Spleen (tissue), 7 donors: ENCODE measurements around the gene ERH.

ENCODE experiments used
- POLR2A ChIP-seq, 3 donors: fragments of 450-650 bp; IDR thresholded peaks; one replicate each; pipeline ENCODE4 v1.5.1; 2017; ENCODE audit warnings: antibody characterized with exemption in 3 of 3, mild to moderate bottlenecking in 1 of 3
- TF ChIP-seq, protein P1 (sequence below), 11 experiments: fragments of 200-600 bp in 7 of 11; fragments of 450-650 bp in 4 of 11; sonication (generic) in 4 of 11; IDR thresholded peaks in 8 of 11; conservative IDR thresholded peaks in 3 of 11; 1 replicate in 7 of 11; 2 replicates in 4 of 11; pipeline versions ENCODE4 v1.4.0 to v1.8.0; 2016 to 2021; ENCODE audit warnings: antibody characterized with exemption in 11 of 11, inconsistent platforms in 4 of 11, mild to moderate bottlenecking in 1 of 11
- donor health status: DM: no; HTN: no; CAD: no; lungs with moderate emphysema.
- donor health status: DM: no; HTN: no; CAD: no.
- donor health status: DM: no; HTN: no; CAD: no.

DNA sequence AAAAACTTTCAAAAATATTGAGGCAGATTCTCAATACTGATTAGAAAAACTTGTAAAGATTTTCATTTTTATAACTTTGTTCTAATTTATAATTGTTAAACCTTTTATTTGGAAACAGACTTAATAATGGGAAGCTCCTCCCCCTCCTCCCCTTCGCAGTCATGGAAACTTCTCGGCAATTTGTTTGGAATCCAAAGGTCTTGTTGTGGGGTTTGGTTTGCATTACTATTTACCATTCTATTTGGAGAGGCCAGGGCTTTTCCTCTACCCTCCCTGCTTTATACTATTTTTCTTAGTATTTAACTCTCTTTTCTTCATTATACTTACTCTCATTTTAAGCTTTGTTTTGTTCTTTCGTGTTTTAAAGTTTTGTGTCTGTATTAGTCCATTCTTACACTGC is 6.4 kb upstream of the ERH start:
- TF ChIP-seq POLR2A (IDR thresholded peaks at IDR 0.05): no peak
- TF ChIP-seq, protein P1, sequence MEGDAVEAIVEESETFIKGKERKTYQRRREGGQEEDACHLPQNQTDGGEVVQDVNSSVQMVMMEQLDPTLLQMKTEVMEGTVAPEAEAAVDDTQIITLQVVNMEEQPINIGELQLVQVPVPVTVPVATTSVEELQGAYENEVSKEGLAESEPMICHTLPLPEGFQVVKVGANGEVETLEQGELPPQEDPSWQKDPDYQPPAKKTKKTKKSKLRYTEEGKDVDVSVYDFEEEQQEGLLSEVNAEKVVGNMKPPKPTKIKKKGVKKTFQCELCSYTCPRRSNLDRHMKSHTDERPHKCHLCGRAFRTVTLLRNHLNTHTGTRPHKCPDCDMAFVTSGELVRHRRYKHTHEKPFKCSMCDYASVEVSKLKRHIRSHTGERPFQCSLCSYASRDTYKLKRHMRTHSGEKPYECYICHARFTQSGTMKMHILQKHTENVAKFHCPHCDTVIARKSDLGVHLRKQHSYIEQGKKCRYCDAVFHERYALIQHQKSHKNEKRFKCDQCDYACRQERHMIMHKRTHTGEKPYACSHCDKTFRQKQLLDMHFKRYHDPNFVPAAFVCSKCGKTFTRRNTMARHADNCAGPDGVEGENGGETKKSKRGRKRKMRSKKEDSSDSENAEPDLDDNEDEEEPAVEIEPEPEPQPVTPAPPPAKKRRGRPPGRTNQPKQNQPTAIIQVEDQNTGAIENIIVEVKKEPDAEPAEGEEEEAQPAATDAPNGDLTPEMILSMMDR (IDR thresholded peaks at IDR 0.05 in 8 of 11, conservative IDR thresholded peaks at IDR 0.05 in 3 of 11): no peak
